Thymus (tissue), 11 donors: Measurements from ENCODE around the gene NAA25. TPM values are rescaled to one million over a fixed set of nuclear protein-coding genes. Genes with fewer than 3 reads are reported as not detected.

Experiments
- DNase-seq, 9 donors: peaks; one replicate each; pipeline ENCODE4 v3.0.0-alpha.2; 2013; ENCODE audit warnings: low spot score in 9 of 9, low read depth in 6 of 9, missing footprints in 1 of 9
- H3K27ac ChIP-seq, 2 donors: one replicate each; pipeline ENCODE4 v1.5.1; 2013; ENCODE audit warnings: control low read depth in 1 of 2, low read depth in 1 of 2, low read length in 1 of 2, mild to moderate bottlenecking in 1 of 2, moderate library complexity in 1 of 2
- H3K27me3 ChIP-seq, 2 donors: one replicate each; pipeline ENCODE4 v1.5.1; 2013; ENCODE audit warnings: low read length in 1 of 2; ENCODE audit not compliant: control insufficient read depth in 2 of 2, insufficient read depth in 1 of 2
- H3K36me3 ChIP-seq, 2 donors: one replicate each; pipeline ENCODE4 v1.5.1; 2013; ENCODE audit warnings: low read length in 1 of 2, mild to moderate bottlenecking in 1 of 2, moderate library complexity in 1 of 2; ENCODE audit not compliant: control insufficient read depth in 2 of 2, insufficient read depth in 2 of 2
- H3K4me1 ChIP-seq, 2 donors: one replicate each; pipeline ENCODE4 v1.5.1; 2013; ENCODE audit warnings: low read length in 2 of 2; ENCODE audit not compliant: control insufficient read depth in 2 of 2, insufficient read depth in 2 of 2
- H3K4me3 ChIP-seq, 2 donors: one replicate each; pipeline ENCODE4 v1.5.1; 2013; ENCODE audit warnings: low read length in 2 of 2, control low read depth in 1 of 2, mild to moderate bottlenecking in 1 of 2
- H3K9me3 ChIP-seq, 2 donors: one replicate each; pipeline ENCODE4 v1.5.1; 2013; ENCODE audit warnings: low read length in 1 of 2, mild to moderate bottlenecking in 1 of 2; ENCODE audit not compliant: control insufficient read depth in 2 of 2, insufficient read depth in 1 of 2
- WGBS: extraction: QIAGEN DNeasy Blood & Tissue Kit; methylation state at CpG from one replicate; pipeline ENCODE4 v1.1.7; 2013; 5-methylcytosine and 5-hydroxymethylcytosine counted together
- polyA plus RNA-seq: library from polyadenylated mRNA; stranded (reverse); fragments of 200-250 nt; gene quantifications from one replicate; pipeline ENCODE4 v1.2.3, GENCODE V29; 2013
- total RNA-seq: library from RNA; stranded (reverse); fragments of 120-200 nt; gene quantifications from one replicate; pipeline ENCODE4 v1.2.4, GENCODE V29; 2013
- donor health status: healthy.

NAA25 gene
- total and polyA plus RNA-seq, 2 donors = 9.2 to 11.4 TPM

GRCh38 chr12:112096667-112097066 is 11.9 kb downstream of the NAA25 start:
- peaks cover 10 to 27% of the 10 kb centered on the region in 2 donors for H3K36me3 ChIP-seq
- no peaks in the 10 kb centered on the region for H3K4me1 ChIP-seq
- no peak overlapping the region for H3K27ac ChIP-seq
- H3K9me3 ChIP-seq = no peaks in the 10 kb centered on the region
- H3K4me3 ChIP-seq = no peak overlapping the region
- no peaks in the 10 kb centered on the region for H3K27me3 ChIP-seq
- no peak for DNase-seq
- 92% methylated on average over 2 of the region's 2 CpGs for WGBS

DNA sequence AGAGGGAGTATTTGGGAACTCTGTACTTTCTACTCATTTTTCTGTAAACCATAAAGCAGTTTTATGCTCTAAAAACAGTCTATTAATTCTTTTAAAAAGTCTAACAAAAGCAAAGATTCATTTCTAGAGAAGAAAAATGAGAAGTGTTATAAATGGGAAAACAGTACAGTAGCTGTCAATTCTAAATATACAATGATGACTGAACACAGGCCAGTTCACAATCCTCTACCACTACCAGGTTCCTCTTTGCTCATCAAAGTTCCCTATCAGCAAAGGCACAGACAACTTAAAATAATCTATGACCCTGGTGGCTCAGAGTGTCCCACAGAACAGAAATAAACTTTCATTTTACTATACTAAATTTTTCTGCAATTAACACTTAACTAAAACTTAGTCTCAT is 12.5 kb downstream of the NAA25 start:
- no peaks in the 10 kb centered on the region for H3K4me1 ChIP-seq
- peaks cover 15 to 28% of the 10 kb centered on the region in 2 donors for H3K36me3 ChIP-seq
- H3K27me3 ChIP-seq = no peaks in the 10 kb centered on the region
- no peaks in the 10 kb centered on the region for H3K9me3 ChIP-seq
- H3K4me3 ChIP-seq = no peak overlapping the region
- H3K27ac ChIP-seq = no peak overlapping the region
- DNase-seq = no peak

DNA sequence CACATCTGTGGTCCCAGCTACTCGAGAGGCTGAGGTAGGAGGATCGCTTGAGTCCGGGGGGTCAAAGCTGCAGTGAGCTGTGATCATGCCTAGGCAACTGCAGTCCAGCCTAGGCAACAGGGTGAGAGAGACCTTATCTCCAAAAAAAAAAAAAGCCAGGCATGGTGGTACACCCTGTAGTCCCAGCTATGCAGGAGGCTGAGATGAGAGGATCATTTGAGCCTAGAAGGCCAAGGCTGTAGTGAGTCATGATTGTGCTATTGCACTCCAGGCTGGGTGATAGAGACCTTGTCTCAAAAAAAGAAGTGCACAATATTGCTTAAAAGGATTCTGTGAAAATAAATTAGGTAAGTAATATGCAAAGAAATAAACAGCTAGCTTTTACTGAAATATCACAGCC is 17.0 kb downstream of the NAA25 start:
- Histone ChIP-seq H3K36me3 (peaks cover 16 to 25% of the 10 kb centered on the region in 2 donors), H3K27me3 (no peaks in the 10 kb centered on the region), H3K4me3 (no peak overlapping the region), H3K4me1 (no peaks in the 10 kb centered on the region), H3K27ac (no peak overlapping the region), H3K9me3 (no peaks in the 10 kb centered on the region)
- WGBS = 99% methylated on average over 3 of the region's 3 CpGs
- no peak for DNase-seq

DNA sequence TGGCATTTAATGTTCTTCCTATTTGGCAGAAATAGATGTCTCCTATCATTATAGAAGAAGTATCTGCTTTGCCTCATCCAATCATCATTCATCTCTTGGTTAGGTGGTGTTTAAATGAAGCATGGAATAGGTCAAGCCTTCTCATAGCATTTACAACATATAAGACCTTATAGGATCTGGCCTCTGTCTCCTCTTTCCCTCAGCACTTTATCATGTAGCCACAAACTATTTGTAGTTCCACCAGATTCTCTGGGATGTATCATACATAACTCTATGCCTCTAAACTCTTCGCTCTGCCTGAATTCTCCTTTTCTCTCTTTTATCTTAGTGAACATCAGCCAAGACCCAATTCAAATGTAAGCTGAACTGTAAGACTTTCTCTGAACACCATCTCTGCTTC is 20.7 kb downstream of the NAA25 start:
- Histone ChIP-seq H3K4me3 (no peak overlapping the region), H3K27me3 (no peaks in the 10 kb centered on the region), H3K36me3 (peaks cover 16 to 39% of the 10 kb centered on the region in 2 donors), H3K4me1 (no peaks in the 10 kb centered on the region), H3K9me3 (no peaks in the 10 kb centered on the region), H3K27ac (no peak overlapping the region)
- DNase-seq = no peak
- WGBS = 100% methylated on average over 1 of the region's 1 CpG

- H3K27ac ChIP-seq = no peak overlapping the region
- 99% methylated on average over 2 of the region's 2 CpGs for WGBS
- DNase-seq = no peak
- no peaks in the 10 kb centered on the region for H3K27me3 ChIP-seq
- peaks cover 16 to 41% of the 10 kb centered on the region in 2 donors for H3K36me3 ChIP-seq
- no peaks in the 10 kb centered on the region for H3K9me3 ChIP-seq
- no peaks in the 10 kb centered on the region for H3K4me1 ChIP-seq
- H3K4me3 ChIP-seq = no peak overlapping the region
Observed at GRCh38 chr12:112087055-112087850, 21.3 kb downstream of the NAA25 start.

GRCh38 chr12:112066566-112066965 is 42.0 kb downstream of the NAA25 start:
- peaks cover 33 to 67% of the 10 kb centered on the region in 2 donors for H3K36me3 ChIP-seq
- DNase-seq = no peak
- no peaks in the 10 kb centered on the region for H3K9me3 ChIP-seq
- H3K27me3 ChIP-seq = no peaks in the 10 kb centered on the region
- no peak overlapping the region for H3K27ac ChIP-seq
- H3K4me1 ChIP-seq = no peaks in the 10 kb centered on the region
- 95% methylated on average over 2 of the region's 2 CpGs for WGBS
- H3K4me3 ChIP-seq = no peak overlapping the region

DNA sequence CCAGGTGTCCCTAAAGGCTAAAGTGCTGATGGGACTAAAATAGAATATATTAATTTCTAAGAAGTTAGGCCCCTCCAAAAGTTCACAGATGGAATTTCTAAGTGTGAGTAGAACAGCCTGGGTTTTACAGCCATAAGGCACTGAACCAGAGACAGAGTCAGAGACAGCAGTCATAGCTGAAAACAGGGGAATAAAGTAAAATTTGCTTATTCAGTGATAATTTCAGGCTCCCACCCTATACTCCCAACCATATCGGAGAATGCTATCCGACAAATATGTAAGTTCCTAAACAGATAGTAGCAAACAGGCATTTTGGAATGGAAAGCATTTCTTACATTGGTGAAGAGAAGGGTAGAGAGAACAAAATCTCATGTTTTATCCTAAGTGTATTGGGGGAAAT is 45.3 kb downstream of the NAA25 start:
- Histone ChIP-seq H3K27me3 (no peaks in the 10 kb centered on the region), H3K4me1 (no peaks in the 10 kb centered on the region), H3K9me3 (no peaks in the 10 kb centered on the region), H3K36me3 (peaks cover 36 to 65% of the 10 kb centered on the region in 2 donors), H3K4me3 (no peak overlapping the region), H3K27ac (no peak overlapping the region)
- WGBS = 99% methylated on average over 2 of the region's 2 CpGs
- no peak for DNase-seq

GRCh38 chr12:112061137-112061536 is 47.4 kb downstream of the NAA25 start:
- DNase-seq = no peak
- Histone ChIP-seq H3K9me3 (no peaks in the 10 kb centered on the region), H3K27me3 (no peaks in the 10 kb centered on the region), H3K36me3 (peaks cover 23 to 61% of the 10 kb centered on the region in 2 donors), H3K4me3 (no peak overlapping the region), H3K27ac (no peak overlapping the region), H3K4me1 (no peaks in the 10 kb centered on the region)
- WGBS = 97% methylated on average over 2 of the region's 2 CpGs

DNA sequence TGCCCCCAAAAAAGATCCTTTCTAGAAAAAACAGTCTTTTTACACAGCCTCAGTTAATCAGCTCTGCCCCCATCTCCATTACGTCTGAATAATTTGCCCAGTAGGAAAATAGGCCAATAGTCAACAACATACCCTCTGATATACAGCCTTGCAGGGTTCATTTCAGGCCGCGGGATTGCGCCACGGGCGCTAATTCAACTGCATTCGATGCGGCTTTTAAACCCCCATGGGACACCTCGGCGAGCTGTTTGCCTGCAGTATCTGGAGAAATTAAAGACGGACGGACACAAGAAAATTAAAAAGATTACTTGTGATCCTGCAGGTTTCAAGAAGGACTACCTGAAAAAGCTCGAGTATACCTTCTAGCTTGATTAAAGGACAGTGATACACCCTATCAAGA is 59.2 kb downstream of the NAA25 start:
- 99% methylated on average over 13 of the region's 13 CpGs for WGBS
- peaks cover 19 to 63% of the 10 kb centered on the region in 2 donors for H3K36me3 ChIP-seq
- H3K27me3 ChIP-seq = no peaks in the 10 kb centered on the region
- no peaks in the 10 kb centered on the region for H3K4me1 ChIP-seq
- DNase-seq = no peak
- H3K4me3 ChIP-seq = no peak overlapping the region
- no peaks in the 10 kb centered on the region for H3K9me3 ChIP-seq
- no peak overlapping the region for H3K27ac ChIP-seq
